Measurements from ENCODE around the gene ERBB3.

DNA sequence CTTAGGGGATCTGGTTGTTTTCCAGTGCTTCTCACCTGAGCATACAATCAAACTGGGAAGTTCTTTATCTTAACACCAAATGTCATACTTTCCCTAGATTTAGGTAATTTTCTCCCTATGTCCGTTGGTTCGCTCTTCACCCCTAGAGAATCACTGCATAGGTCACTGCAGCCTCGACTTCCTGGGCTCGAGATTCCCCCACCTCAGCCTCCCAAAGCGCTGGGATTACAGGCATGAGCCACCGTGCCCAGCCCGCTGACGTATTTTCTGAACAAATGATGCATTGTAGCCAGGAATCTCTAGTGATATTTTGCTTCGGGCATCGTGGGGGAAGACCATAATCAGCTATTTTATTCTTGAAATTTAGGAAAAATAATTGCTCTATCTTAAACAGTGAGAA lies 35.4 kb downstream of the ERBB3 start:
- TF ChIP-seq ZNF138 (tag by site-specific recombination; IDR thresholded peaks at IDR 0.05; ENCODE audit: borderline replicate concordance) (no peak), CTCF (tag by site-specific recombination; IDR thresholded peaks at IDR 0.05) (no peak), ZNF121 (tag by site-specific recombination; IDR thresholded peaks at IDR 0.05) (no peak), MZF1 (tag by site-specific recombination; IDR thresholded peaks at IDR 0.05; ENCODE audit: borderline replicate concordance) (peak; percentile 81; the same call in 1 of the 2 replicates), ZNF398 (tag by site-specific recombination; IDR thresholded peaks at IDR 0.05) (peak; percentile 30), ZBTB7A (tag by site-specific recombination; IDR thresholded peaks at IDR 0.05; ENCODE audit: low read depth) (no peak)

All from HEK293 (cell line).